HepG2 (cell line): ENCODE data around the gene LENG1. TPM values are rescaled to one million over a fixed set of nuclear protein-coding genes. Genes with fewer than 3 reads are reported as not detected.

Source experiments
- ATF7-NPFF ChIP-seq: sonication (generic); formaldehyde crosslinking; IDR thresholded peaks from 2 replicates; pipeline ENCODE4 v1.8.1; 2023; ENCODE audit warnings: mild to moderate bottlenecking, low read depth, missing genetic modification reagents, moderate library complexity
- CSRNP1 ChIP-seq: sonication (generic); formaldehyde crosslinking; IDR thresholded peaks from 2 replicates; pipeline ENCODE4 v1.8.1; 2023; ENCODE audit warnings: mild to moderate bottlenecking, missing genetic modification reagents
- ETV5 ChIP-seq: IDR thresholded peaks from 2 replicates; pipeline ENCODE4 v1.6.1; 2018; ENCODE audit warnings: missing biosample characterization, missing genetic modification reagents, inconsistent platforms, borderline replicate concordance
- FIP1L1 ChIP-seq: fragments of 200-400 bp; formaldehyde crosslinking; IDR thresholded peaks from 2 replicates; pipeline ENCODE4 v1.6.1; 2018; ENCODE audit warnings: low read depth, mild to moderate bottlenecking, low read length, moderate library complexity, borderline replicate concordance; ENCODE audit not compliant: insufficient read depth
- FOXJ3 ChIP-seq: sonication (generic); formaldehyde crosslinking; IDR thresholded peaks from 2 replicates; pipeline ENCODE4 v1.4.0; 2020; ENCODE audit warnings: missing genetic modification reagents, mild to moderate bottlenecking, borderline replicate concordance
- RBM22 ChIP-seq: fragments of 200-400 bp; formaldehyde crosslinking; optimal IDR thresholded peaks from 2 replicates; pipeline ENCODE3; 2017; ENCODE audit warnings: mild to moderate bottlenecking, low read length, moderate library complexity
- SAFB2 ChIP-seq: sonication (generic); formaldehyde crosslinking; IDR thresholded peaks from 2 replicates; pipeline ENCODE4 v1.5.1; 2020; ENCODE audit warnings: missing genetic modification reagents, low read depth, mild to moderate bottlenecking, borderline replicate concordance
- SALL2 ChIP-seq: sonication (generic); formaldehyde crosslinking; IDR thresholded peaks from 2 replicates; pipeline ENCODE4 v1.8.1; 2023; ENCODE audit warnings: mild to moderate bottlenecking, missing genetic modification reagents, inconsistent platforms
- SP5 ChIP-seq: IDR thresholded peaks from 2 replicates; pipeline ENCODE4 v1.6.1; 2016; ENCODE audit warnings: low read depth, borderline replicate concordance
- SPEN ChIP-seq: sonication (generic); formaldehyde crosslinking; IDR thresholded peaks from 2 replicates; pipeline ENCODE4 v1.5.1; 2020; ENCODE audit warnings: low read depth, mild to moderate bottlenecking, missing genetic modification reagents
- ZBTB20 ChIP-seq: sonication (generic); formaldehyde crosslinking; IDR thresholded peaks from 2 replicates; pipeline ENCODE4 v1.8.1; 2023; ENCODE audit warnings: missing genetic modification reagents, low read depth, mild to moderate bottlenecking, borderline replicate concordance
- ZFP37 ChIP-seq: sonication (generic); formaldehyde crosslinking; IDR thresholded peaks from 2 replicates; pipeline ENCODE4 v1.4.0; 2020; ENCODE audit warnings: missing genetic modification reagents, borderline replicate concordance
- ZFP90 ChIP-seq: sonication (generic); formaldehyde crosslinking; IDR thresholded peaks from 2 replicates; pipeline ENCODE4 v1.8.0; 2022; ENCODE audit warnings: missing genetic modification reagents, mild to moderate bottlenecking, inconsistent platforms, borderline replicate concordance
- ZFX ChIP-seq: sonication (generic); formaldehyde crosslinking; IDR thresholded peaks from 2 replicates; pipeline ENCODE4 v1.4.0; 2020; ENCODE audit warnings: mild to moderate bottlenecking, low read depth, missing genetic modification reagents, moderate library complexity
- ZMAT5 ChIP-seq: sonication (generic); formaldehyde crosslinking; IDR thresholded peaks from 2 replicates; pipeline ENCODE4 v1.5.0; 2020; ENCODE audit warnings: mild to moderate bottlenecking, low read depth, missing genetic modification reagents, borderline replicate concordance
- ZNF121 ChIP-seq: sonication (generic); formaldehyde crosslinking; IDR thresholded peaks from 2 replicates; pipeline ENCODE4 v1.5.0; 2020; ENCODE audit warnings: mild to moderate bottlenecking, missing genetic modification reagents
- ZNF180 ChIP-seq: sonication (generic); formaldehyde crosslinking; IDR thresholded peaks from 2 replicates; pipeline ENCODE4 v1.4.0; 2020; ENCODE audit warnings: low read depth, missing genetic modification reagents, borderline replicate concordance
- ZNF574 ChIP-seq: sonication (generic); formaldehyde crosslinking; IDR thresholded peaks from 2 replicates; pipeline ENCODE4 v1.4.0; 2020; ENCODE audit warnings: missing genetic modification reagents
- ZNF605 ChIP-seq: sonication (generic); formaldehyde crosslinking; IDR thresholded peaks from 2 replicates; pipeline ENCODE4 v1.8.0; 2022; ENCODE audit warnings: mild to moderate bottlenecking, missing genetic modification reagents
- ZNF770 ChIP-seq: sonication (generic); formaldehyde crosslinking; IDR thresholded peaks from 2 replicates; pipeline ENCODE4 v1.5.0; 2020; ENCODE audit warnings: mild to moderate bottlenecking, missing genetic modification reagents
- ZNF782 ChIP-seq: sonication (generic); formaldehyde crosslinking; IDR thresholded peaks from 2 replicates; pipeline ENCODE4 v1.4.0; 2020; ENCODE audit warnings: missing genetic modification reagents, mild to moderate bottlenecking, borderline replicate concordance
- ZNF841 ChIP-seq: sonication (generic); formaldehyde crosslinking; IDR thresholded peaks from 2 replicates; pipeline ENCODE4 v1.8.1; 2023; ENCODE audit warnings: missing genetic modification reagents, borderline replicate concordance
- polyA plus RNA-seq, 8 experiments: library from polyadenylated mRNA; depleted of rRNA in 3 of 8; stranded (reverse) in 7 of 8; unstranded in 1 of 8; fragments of >200 nt; fragmentation: Illumina TruSeq in 4 of 8; extraction: Trizol in 4 of 8; gene quantifications; 2 replicates each; pipeline versions ENCODE4 v1.2.1 to v1.2.3, GENCODE V29; 2011 to 2016; ENCODE audit warnings: low read depth in 4 of 8, missing spikeins in 1 of 8, mixed read lengths in 1 of 8; ENCODE audit not compliant: insufficient read depth in 1 of 8
- total RNA-seq, 5 experiments: library from RNA; depleted of rRNA; stranded (reverse); fragments of >200 nt; fragmentation: Illumina TruSeq; extraction: Trizol; gene quantifications; 2 replicates each; pipeline ENCODE4 v1.2.3, GENCODE V29; 2016; ENCODE audit warnings: low read depth in 1 of 5

The LENG1 gene
- total and polyA plus RNA-seq, 2 of the 13 experiments (the other 11 are each of a cell fraction or from before 2014, with no cell fraction given), result 1.8 to 3.8 TPM

GRCh38 chr19:54189145-54189734, 29.7 kb upstream of the LENG1 start, which contains the start of gene MBOAT7 (continued):
- TF ChIP-seq ZNF574 (CRISPR knock-in tag) (peak; percentile 87), SP5 (CRISPR knock-in tag) (no peak; the same call in 1 of the 2 replicates), ZNF121 (CRISPR knock-in tag) (peak; percentile 47; the same call in 1 of the 2 replicates), CSRNP1 (CRISPR knock-in tag) (peak; percentile 64; the same call in 1 of the 2 replicates), SAFB2 (CRISPR knock-in tag) (peak; percentile 74; the same call in 1 of the 2 replicates), ETV5 (CRISPR knock-in tag) (no peak), SPEN (peak; percentile 69), FOXJ3 (no peak), SALL2 (peak; percentile 88), ZNF180 (CRISPR knock-in tag) (peak; percentile 30; the same call in 1 of the 2 replicates), ZBTB20 (CRISPR knock-in tag) (0 out of 2 replicates have a peak, but pooled peaks have one; percentile 5), ZNF605 (CRISPR knock-in tag) (0 out of 2 replicates have a peak, but pooled peaks have one; percentile 54), ZNF770 (peak; percentile 55; the same call in 1 of the 2 replicates), ZMAT5 (CRISPR knock-in tag) (no peak), ZFP90 (CRISPR knock-in tag) (peak; percentile 41; the same call in 1 of the 2 replicates), ZFX (CRISPR knock-in tag) (peak; percentile 88), ZNF782 (CRISPR knock-in tag) (no peak), ZFP37 (CRISPR knock-in tag) (peak; percentile 45; the same call in 1 of the 2 replicates), RBM22 (no peak), FIP1L1 (no peak), ZNF841 (CRISPR knock-in tag) (no peak), ATF7-NPFF (CRISPR knock-in tag) (peak; percentile 50)
